GOT3 (cell line): ENCODE results near the gene ZG16.
"Not testable (repeated sequence)": the region's sequence is repeated elsewhere in the genome, so short reads cannot be mapped to it uniquely, and the experiment has no call there.

ENCODE experiments used
- DNase-seq: peaks from one replicate; lab custom pipeline; 2025; ENCODE audit warnings: mixed read lengths; lab: John Stamatoyannopoulos, UW

ZG16 gene, protein sequence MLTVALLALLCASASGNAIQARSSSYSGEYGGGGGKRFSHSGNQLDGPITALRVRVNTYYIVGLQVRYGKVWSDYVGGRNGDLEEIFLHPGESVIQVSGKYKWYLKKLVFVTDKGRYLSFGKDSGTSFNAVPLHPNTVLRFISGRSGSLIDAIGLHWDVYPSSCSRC

GRCh38 chr16:29777576-29778350 lies at the start of gene ZG16:
Gene ZG16 (plus strand): TSS chr16:29778256. CDS start chr16:29779267, 1,011 bp downstream.
- DNase-seq = no peak

DNA sequence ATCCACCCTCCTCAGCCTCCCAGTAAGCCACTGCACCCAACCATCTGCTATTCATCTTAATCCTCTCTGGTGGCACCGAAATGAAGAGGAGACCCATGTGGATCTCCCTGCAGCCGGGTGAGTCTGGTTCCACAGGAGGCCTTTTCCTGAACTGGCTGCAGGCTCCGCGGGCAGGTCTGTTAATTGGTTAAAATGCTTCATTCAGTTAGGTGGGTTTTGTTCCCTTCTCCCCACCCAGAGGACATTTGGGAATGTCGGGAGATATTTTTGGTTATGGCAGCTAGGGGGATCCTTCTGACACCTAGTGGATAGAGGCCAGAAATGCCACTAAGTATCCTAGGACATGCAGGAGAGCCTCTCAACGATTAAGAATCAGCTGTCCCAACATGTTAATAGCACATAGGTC lies 48.9 kb upstream of the ZG16 start:
- DNase-seq = no peak

DNA sequence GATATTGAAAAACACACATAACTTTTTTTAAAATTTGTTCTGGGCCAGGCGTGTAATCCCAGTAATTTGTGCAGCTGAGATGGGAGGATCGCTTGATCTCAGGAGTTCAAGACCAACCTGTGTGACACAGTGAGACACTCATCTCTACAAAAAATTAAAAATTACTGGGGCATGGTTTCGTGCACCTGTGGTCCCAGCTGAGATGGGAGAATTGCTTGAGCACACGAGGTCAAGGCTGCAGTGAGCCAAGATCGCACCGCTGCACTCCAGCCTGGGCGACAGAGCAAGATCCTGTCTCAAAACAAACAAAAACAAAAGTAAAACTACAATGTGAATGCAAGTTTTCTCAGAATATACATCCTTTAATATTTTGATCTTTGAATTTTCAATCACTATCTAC lies 47.4 kb upstream of the ZG16 start:
- no peak for DNase-seq

- not testable (repeated sequence) for DNase-seq
These were observed 46.1 kb upstream of the ZG16 start for GRCh38 chr16:29731768-29732601.

GRCh38 chr16:29734786-29735185 lies 43.3 kb upstream of the ZG16 start:
- DNase-seq = no peak

- DNase-seq = no peak
These were observed 41.9 kb upstream of the ZG16 start for GRCh38 chr16:29736112-29736511.

DNA sequence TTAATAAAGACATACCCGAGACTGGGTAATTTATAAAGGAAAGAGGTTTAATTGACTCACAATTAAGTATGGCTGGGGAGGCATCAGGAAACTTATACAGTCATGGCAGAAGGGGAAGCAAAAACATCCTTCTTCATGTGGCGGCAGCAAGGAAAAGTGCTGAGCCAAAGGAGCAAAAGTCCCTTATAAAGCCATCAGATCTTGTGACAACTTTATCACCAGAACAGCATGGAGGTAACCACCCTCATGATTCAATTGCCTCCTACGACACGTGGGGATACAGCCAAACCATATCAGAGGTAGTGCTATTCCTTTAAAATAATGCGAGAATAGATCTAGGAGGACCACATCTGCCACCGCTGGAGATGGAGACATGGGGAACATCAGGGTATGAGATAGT lies 41.3 kb upstream of the ZG16 start:
- no peak for DNase-seq

- DNase-seq = no peak
These were observed 40.3 kb upstream of the ZG16 start for GRCh38 chr16:29737713-29738112.

GRCh38 chr16:29738514-29738913 lies 39.5 kb upstream of the ZG16 start:
- no peak for DNase-seq

DNA sequence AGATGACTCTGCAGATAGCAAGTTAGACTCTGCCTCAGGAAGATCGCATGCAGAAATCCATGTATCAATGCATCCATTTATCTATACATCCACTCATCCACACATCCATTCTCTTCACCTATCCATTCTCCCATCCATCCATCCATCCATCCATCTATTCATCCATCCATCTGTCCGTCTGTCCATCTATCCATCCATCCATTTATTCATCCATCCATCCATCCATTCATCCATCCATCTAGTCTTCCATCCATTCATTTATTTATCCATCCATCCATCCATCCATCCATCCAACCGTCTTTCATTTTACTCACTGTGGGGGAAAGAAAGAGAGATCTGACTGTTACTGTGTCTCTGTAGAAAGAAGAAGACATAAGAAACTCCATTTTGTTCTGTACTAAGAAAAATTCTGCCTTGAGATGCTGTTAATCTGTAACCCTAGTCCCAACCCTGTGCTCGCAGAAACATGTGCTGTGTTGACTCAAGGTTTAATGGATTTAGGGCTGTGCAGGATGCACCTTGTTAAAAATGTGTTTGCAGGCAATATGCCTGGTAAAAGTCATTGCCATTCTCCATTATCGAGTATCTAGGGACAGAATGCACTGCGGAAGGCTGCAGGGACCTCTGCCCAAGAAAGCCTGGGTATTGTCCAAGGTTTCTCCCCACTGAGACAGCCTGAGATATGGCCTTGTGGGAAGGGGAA lies 38.0 kb upstream of the ZG16 start:
- not testable (repeated sequence) for DNase-seq

DNA sequence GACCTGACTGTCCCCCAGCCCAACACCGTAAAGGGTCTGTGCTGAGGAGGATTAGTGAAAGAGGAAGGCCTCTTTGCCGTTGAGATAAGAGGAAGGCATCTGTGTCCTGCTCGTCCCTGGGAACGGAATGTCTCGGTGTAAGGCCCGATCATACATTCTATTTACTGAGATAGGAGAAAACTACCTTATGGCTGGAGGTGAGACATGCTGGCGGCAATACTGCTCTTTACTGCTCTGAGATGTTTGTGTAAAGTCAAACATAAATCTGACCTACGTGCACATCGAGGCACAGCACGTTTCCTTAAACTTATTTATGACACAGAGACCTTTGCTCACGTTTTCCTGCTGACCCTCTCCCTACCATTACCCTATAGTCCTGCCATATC lies 37.4 kb upstream of the ZG16 start:
- not testable (repeated sequence) for DNase-seq

GRCh38 chr16:29742683-29743275 lies 35.3 kb upstream of the ZG16 start:
- no peak for DNase-seq

- no peak for DNase-seq
These were observed 34.6 kb upstream of the ZG16 start for GRCh38 chr16:29743475-29743826.

DNA sequence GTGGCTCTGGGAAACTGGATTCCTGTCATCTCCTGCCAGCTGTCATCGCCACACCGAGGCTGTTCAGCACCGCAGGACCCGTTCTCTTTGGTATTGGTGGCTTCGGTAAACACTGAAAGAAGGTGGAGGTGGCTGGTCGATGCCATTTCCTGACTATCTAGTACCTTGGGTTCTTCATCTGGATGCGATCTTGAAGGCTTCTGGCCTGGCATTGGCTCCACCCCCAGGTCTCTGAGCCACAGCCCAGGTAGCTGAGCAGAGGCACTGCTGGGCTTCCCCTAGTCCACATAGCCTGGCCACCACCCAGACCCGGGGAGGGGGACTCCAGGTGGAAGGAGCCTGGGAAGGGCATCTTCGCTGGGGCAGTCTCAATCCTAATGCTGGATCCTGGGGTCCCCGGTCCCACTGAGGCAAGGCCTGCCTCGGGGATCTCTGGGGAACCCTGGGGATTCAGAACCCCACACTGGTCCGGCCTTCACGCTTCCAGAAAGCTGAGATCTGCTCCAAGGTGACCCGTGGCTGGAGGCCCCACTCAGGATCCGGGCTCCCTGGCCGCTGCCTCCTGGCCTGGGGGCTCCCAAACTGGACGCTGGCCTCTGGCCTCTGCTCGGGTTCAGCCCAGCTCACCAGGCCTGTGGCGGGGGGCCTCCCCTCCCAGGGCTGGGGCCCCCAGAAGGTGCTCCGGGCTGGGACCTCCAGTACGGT lies 34.1 kb upstream of the ZG16 start:
- DNase-seq = no peak

- no peak for DNase-seq
These were observed 33.4 kb upstream of the ZG16 start for GRCh38 chr16:29744541-29745101.

GRCh38 chr16:29745121-29745852 lies 32.8 kb upstream of the ZG16 start:
- no peak for DNase-seq

GRCh38 chr16:29745853-29746345 lies 32.2 kb upstream of the ZG16 start, which contains the start of gene C16orf54:
Gene C16orf54 (minus strand): TSS chr16:29745990. CDS start chr16:29744951, 1,039 bp downstream.
- no peak for DNase-seq

DNA sequence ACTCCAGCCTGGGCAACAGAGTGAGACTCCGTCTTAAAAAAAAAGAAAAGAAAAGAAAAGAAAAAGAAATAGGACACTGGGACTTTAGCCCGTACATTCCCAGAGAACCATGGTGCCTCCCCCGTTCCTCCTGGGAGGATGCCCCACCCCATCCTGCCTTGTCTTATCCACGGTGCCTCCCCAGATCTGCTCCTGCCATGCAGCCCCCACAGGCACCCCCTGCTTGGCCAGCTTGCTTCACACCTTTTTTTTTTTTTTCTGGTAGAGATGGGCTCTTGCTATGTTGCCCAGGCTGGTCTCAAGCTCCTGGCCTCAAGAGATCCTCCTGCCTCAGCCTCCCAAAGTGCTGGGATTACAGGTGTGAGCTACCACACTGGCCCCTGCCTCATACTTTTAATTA lies 31.5 kb upstream of the ZG16 start:
- not testable (repeated sequence) for DNase-seq

GRCh38 chr16:29747947-29748759 lies 29.9 kb upstream of the ZG16 start:
- no peak for DNase-seq
